ENCODE results near the gene CENPN.

- TF ChIP-seq, protein P1, sequence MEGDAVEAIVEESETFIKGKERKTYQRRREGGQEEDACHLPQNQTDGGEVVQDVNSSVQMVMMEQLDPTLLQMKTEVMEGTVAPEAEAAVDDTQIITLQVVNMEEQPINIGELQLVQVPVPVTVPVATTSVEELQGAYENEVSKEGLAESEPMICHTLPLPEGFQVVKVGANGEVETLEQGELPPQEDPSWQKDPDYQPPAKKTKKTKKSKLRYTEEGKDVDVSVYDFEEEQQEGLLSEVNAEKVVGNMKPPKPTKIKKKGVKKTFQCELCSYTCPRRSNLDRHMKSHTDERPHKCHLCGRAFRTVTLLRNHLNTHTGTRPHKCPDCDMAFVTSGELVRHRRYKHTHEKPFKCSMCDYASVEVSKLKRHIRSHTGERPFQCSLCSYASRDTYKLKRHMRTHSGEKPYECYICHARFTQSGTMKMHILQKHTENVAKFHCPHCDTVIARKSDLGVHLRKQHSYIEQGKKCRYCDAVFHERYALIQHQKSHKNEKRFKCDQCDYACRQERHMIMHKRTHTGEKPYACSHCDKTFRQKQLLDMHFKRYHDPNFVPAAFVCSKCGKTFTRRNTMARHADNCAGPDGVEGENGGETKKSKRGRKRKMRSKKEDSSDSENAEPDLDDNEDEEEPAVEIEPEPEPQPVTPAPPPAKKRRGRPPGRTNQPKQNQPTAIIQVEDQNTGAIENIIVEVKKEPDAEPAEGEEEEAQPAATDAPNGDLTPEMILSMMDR (IDR thresholded peaks at IDR 0.05) = no peak
- TF ChIP-seq ZFX (IDR thresholded peaks at IDR 0.05; ENCODE audit: borderline replicate concordance) = no peak
Measured at GRCh38 chr16:80973991-80974390, 33.0 kb upstream of the CENPN start.

All from 22Rv1 (cell line).